ENCODE measurements around the gene UBE2O. TPM values are rescaled to one million over a fixed set of nuclear protein-coding genes. Genes with fewer than 3 reads are reported as not detected.

Gene UBE2O
- total RNA-seq, 1 donor from 2014 or later = 30.3 TPM

DNA sequence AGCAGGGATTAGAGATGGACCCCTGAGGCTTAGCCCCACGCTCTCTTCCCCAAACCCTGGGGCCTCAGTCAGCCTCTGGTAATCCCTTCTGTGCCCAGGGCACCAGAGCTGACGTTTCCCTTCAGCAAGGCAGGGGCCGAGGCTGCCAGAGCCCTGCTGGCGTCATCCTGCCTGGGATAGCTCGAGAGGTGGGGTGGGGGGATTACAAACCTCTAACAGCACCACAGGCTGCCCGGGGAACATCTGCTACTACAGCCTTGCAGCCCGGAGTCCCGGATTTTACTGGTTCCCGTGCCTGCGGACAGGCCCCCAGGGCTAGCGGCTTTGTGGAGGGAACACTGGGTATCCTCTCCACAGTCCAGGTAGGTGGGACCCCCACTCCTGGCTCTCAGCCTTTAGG, 14.4 kb upstream of the UBE2O start, which contains the start of gene AANAT:
Gene AANAT, plus strand, starts transcription at position 238 of the 400 bp plus-strand sequence. CDS start 1,144 bp downstream, outside the sequence.
- DNase-seq (ENCODE audit: low spot score) = no peak

DNA sequence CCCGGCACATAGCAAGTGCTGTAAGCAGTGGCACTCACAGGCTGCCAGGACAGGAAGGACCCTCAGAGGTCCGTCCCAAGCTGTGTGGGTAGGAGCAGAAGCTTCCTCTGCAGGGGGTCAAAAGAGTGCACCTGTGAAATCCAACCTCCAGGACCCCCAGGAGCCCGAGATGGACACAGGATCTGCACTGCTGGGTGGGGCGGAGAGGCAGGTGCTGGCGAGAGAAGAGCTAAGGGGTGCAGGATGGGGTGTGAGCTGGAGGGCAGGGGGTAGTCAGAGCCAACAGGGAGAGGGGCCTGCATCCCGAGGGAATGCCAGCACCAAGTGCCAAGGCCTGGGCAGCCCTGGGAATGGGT, 13.8 kb upstream of the UBE2O start:
- DNase-seq (ENCODE audit: low spot score) = no peak

DNA sequence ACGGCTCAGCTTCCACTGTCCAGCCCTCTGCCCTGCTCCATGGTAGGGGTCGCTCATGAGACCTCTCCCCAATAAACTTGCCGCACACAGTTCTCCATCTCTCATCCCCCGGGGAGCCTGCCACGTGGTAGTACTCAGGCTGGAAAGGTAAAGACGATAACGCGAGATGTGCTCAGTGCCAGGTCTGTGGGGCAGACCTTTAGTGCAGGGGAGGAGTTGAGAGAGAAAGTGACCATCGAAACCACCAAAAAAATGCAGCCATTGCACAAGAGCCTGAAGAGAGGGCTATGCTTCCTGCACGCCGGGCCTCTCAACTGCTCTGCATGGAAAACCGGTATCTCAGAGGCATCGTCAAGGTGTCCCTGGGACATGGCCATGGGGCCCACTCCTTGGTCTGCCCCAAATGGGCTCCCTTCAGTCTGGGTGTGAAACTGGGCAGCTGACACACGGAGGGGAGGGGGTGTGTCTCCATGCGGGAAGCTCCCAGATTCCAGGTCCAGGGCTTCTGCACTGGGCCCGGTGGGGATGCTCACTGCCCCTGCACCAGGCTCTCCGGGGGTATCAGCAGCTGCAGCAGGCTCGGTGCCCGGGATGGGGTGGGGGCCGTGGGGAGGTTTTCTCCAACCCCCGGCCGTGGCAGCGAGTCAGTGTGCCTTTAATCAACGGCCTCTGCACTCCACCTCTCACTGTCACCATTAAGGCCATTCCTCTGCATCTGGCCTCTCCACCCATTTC, 9.8 kb upstream of the UBE2O start:
- no peak for DNase-seq (ENCODE audit: low spot score)

DNA sequence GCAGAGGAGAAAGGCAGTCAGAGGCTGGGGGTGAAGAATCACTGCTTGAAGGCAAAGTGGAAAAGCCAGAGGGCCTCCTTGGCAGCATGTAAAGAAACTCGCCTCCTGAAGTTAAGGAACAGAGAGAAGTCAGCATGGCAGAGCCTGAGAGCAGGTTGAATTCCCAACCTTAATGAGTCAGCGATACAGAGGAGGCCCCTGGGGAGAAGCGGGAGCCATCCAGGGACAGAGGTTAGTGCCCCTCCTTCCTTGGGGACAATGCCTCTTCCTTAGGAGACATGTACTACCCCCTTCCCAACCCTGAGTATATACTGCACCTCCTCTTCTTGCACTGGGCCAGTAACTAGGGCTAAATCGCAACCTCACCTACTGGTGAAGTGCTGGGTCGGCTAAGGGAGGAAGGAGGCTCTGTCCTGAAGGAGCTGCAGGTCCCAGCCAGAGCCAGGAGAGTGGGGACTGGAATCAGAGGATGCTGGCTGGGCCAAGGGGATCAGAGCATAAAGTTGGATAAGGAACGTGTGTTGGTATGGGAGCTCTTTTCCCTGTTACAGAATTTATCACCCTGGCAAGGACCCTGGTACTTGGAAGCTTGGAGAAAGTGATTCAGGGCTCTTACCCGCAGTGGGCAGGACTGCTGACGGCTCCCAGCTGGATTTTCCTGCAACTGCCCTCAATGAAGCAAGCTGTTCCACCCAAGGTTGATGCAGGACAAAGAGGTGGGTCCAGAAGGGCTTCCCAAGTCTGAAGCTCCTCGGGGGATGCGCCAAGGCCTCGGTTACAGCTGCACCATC, 9.0 kb upstream of the UBE2O start:
- no peak for DNase-seq (ENCODE audit: low spot score)

DNA sequence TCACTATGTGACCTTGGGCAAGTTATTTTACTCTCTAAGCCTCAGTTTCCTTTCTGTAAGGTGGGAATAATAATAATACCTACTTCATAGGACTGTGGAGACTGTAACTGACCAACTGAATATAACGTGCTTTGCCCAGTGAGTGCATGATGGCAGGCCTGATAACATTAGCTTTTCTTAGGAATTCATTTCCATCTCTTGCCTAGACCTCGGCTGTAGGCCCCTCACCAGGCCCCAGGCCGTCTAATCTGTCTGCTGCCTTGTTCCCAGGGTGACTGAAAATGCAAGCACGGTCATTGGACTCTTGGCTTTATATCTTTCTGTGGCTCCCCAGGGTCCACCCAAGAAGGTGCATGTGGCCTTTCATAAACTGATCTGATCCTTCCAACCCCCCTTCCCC, 6.7 kb upstream of the UBE2O start:
- DNase-seq (ENCODE audit: low spot score) = no peak

DNA sequence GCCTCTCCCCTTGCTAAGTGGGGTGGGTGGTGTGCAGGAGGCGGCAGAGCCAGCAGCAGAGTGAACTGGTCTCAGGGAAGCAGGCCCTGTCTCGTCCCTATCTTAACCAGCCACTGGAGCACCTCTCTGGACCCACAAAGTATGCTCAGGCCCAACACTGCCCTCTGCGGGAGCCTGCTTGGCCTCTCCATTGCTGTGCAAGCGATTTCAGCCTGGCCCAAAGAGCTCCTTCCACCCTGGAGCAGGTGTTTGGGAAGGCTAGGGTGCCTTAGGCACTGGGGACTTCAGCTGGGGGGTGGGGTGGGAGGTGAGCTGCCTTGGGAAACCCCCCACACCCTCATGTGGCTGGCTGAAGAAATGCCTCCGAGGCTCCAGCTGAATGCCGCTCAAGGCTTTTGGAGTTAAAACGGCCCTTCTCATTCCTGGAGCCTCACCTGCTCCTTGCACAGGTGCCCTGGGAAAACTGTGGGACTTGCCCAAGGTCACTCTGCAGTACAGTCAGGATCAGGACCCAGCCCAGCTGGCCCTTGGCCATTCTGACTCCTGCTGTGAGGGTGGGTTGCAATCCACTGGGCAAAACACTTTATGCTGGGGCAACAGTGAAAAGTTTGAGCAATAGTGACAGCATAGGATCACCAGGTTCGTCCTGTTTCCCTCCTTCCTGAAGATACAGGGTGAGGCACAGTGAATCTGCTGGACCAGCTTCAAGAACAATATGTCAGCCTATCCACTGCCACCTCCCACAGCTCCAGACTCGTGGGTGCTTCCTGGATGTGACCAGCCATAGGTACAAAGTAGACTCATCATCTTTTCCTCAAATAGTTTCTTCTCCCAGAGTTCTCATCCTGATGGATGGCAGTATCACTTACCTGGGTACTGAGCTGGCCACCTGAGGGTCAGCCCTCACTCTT, 5.9 kb upstream of the UBE2O start:
- DNase-seq (ENCODE audit: low spot score) = no peak

DNA sequence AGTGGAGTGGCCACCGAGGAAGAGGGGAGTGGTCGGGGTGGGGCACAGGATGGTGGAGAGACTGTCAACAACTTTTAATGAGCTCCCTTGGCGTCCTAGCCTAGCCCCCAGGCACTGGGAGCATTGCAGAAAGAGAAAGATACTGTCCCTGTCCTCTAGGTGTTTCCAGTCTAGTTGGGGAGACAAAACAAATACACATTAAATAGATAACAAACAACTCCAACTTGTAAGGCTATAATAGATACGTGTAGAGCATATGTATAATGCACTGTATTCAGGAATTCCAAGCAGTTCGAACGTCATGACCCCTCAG, 435 bp upstream of the UBE2O start:
- no peak for DNase-seq (ENCODE audit: low spot score)

DNA sequence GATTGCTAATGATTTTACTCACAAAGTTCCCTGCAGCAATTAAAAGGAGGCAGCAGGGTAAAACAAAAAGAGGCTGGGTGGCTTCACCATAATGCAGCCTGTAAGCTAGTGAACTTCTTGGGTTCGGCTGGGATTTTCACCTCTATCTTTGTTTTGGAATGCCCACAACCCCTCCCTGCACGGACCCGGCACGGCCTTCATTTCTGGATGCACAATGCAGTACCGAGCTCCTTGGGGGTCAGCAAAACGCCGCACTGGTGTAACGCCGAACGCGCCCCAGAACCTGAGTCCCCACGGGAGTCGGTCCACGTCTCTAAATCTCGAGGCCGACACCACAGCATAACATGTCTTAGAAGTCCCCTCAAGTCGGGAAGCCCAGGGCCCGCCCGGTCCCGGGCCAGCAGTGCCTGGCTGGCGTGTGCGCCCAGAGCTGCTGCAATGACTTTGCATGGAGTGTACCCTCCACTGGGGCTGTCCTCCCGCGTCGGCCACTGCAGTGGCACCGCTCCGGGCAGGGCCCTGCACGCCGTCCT, 759 bp downstream of the UBE2O start:
- DNase-seq (ENCODE audit: low spot score) = no peak

DNA sequence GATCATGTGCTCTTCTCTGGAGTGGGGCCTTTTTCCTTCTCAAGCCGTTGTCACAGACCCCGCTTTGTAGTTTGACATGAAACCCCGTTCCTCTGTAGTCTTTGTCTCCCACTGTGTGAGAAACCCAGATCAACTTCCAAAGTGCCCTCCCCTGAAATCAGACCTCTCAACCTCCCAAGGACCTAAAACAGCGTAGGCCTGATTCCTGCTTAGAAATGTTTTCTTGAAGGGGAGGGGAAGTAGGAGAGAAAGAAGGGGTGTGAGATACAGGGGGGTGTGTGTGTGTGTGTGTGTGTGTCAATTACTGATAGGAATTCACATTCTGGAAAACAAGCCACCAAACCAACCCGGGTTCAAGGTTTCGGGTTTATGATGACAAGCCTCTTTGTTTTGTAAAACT, 1.4 kb downstream of the UBE2O start:
- no peak for DNase-seq (ENCODE audit: low spot score)

DNA sequence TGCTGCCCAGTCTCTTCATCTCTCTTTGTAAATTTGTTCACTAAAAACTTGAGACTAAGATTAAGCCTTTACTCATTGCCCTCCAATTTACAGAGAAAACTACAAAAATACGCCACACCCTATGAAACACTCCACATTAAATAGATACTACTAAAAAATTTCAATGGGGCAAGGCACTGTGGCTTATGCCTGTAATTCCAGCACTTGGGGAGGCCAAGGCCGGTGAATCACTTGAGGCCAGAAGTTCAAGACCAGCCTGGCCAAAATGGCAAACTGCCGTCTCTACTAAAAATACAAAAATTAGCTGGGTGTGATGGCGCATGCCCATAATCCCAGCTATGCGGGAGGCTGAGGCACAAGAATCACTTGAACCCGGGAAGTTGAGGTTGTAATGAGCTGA, 3.8 kb downstream of the UBE2O start:
- no peak for DNase-seq (ENCODE audit: low spot score)

DNA sequence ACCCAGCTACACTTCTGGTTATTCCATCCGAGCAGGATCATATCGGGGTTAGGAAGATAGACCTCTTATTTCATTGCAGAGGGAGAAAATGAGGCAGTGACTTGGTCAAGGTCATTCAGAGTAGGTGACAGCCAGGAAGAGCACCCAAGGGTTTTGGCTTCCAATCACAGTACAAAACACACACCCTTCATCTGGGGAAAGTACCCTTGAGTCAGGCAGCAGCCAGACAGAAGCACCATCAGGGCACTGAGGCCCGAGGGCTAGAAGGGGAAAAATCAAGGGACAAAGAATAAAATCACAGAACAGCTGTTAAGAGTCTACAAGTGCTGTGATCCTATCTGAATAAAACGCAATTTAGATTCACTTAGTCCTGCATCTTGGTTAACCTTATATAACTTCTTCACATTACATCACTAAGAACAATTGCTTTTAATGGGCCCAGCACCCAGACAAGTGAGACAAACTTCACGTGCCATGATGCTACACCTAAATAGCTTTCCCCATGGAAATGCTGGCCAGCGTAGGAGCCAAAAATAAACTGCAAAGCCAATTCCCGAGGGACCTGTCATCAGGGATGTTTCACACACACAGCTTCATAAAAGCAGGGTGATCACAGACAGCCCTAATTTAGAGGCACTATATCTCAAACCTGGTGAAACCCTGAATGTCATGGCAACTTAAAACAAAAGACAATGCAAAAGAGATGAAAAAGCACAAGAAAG, 4.9 kb downstream of the UBE2O start:
- no peak for DNase-seq (ENCODE audit: low spot score)

DNA sequence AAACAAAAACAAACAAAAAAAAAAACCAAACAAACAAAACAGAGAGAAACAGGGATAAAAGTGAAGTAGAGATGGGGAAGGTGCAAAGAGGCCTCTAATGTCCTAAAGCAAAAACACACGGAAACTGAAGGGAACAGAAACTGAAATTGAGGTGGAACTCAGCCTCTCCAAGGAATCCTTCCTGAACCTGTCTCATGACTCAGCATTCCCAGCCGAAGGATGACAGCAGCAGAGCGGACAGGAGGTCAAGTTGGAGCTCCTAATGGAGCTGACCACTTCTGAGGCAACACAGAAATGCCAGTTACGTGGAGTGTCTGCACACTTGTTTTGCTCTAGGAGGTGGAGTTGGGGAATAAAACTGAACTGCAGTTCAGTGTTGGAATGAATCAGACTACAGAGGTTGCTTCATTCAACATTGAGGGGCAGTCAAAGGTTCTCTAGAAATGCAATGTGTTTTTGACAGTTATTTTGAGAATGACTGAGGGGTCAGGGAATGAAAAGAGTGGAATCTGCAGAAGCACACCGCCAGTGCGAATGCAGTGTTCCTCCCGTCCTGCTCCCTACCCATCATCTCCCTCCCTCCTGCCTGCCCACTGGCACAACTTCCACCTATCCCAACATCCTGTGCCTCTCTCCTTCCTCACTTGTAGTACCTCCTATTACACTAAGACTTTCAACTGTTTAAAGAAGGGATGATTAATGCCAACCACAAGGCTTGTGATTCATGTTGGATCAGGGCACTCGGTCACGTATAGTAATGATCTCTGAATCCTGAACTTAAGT, 6.3 kb downstream of the UBE2O start:
- DNase-seq (ENCODE audit: low spot score) = no peak

DNA sequence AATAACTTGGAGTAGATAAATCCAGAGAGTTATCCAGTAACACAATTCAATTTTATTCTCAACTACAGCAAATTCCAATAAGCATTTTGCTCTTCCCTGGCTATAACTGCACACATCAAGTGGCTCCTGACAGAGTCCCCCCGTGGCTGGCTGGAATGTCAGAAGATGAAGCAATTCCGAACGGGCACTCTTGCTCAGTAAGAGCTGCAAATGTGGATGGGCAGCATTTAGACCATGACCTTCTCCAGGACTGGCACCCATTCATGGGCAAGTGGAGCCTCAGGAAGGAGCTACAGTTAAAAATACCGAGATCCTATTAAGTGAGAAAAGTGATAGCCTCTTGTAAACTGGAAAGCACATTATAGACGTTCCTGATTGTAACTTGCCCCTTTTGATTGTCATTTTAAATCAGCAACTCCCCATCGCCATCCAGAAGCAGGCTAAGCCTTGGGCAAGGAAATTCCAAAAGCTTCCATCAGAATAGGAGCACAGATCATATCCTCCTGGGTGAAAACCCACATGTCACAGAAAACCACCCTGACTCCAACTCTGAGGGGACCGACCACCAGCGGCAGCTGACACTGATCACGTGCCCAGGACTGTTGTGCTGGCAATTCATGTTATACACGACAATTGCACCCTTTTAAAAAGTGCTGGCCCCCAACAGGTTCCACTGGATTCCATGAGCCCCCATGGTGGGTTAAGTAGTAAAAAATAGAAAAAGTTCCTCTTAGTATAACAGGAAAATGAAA, 7.1 kb downstream of the UBE2O start:
- DNase-seq (ENCODE audit: low spot score) = no peak

DNA sequence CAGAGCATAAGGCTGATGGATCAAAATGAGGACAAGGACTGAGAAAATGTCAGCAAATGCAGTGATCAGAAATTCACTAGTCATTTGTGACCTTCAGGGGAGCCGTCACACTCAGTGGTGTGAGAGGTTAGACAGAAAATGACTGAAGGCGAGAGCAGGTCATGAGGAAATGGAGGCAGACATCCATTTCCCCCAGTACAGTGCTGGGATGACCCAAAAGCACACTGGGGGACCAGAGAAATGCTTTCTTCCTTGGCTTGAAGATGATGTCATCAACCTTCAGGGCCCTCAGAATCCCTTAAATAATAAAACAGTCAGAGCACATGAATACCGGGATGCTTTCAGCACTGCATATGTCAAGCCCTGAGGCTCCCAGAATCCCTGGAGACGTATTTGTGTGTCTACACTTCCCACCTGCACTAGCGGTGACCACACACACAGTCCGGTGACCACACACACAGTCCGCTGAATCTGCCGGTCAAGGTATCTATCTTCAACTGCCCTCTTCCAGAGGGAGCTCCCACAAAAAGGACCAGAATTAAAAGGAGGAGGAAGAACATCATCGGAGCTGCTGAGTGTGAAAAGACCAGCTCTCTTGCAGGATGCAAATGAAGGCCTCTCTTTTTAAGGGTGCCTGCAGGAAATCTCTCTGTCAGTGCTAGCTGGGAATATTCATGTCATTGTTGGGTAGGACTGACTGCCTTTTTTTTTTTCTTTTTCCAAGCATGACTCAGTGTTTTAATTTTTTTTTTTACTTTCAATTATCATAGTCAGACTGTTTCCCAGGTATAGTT, 8.2 kb downstream of the UBE2O start:
- DNase-seq (ENCODE audit: low spot score) = no peak

DNA sequence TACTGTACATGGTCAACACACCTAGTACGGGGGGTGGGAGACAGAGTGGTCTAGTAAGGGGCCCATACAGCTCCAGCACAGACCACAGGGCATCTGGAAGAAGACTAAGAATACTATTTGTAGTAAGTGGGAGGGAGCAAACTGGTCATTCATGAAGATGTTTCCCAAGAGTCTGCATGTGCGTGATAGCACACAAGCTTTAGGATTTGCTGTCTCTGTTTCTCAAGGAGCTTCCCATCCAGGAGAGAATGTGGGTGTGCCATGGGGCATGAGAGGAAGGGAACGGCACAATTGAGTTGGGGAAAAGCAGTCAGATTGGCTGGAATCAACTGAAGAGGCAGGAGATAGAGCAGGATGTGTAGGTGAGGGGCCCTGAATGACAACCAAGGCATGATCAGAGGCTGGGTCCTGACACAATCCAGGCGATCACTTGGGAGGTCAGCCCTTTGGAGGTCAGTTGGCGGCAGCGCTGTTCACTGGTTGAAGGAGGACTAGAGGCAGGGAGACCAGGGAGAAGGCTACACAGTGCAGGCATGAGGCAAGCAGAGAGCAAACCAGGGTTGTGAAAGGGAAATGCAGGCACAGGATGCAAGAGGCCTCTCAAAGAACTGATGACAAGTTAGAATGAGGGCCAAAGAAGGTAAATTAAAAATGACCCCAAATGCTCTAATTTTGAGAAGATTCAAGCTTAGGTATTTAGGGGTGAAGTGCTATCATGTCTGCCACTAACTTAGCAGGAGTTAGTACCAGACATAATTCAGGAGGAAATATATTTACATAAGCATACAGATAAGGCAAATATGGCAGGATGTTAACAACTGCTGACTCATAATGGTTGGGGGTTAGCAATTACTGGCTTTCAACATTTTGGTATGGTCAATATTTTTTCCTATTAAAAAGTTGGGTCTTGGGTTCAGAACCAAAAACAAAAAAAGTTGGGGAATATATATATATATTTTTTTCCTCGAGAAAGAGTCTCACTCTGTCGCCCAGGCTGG, 10.3 kb downstream of the UBE2O start:
- DNase-seq (ENCODE audit: low spot score) = no peak

DNA sequence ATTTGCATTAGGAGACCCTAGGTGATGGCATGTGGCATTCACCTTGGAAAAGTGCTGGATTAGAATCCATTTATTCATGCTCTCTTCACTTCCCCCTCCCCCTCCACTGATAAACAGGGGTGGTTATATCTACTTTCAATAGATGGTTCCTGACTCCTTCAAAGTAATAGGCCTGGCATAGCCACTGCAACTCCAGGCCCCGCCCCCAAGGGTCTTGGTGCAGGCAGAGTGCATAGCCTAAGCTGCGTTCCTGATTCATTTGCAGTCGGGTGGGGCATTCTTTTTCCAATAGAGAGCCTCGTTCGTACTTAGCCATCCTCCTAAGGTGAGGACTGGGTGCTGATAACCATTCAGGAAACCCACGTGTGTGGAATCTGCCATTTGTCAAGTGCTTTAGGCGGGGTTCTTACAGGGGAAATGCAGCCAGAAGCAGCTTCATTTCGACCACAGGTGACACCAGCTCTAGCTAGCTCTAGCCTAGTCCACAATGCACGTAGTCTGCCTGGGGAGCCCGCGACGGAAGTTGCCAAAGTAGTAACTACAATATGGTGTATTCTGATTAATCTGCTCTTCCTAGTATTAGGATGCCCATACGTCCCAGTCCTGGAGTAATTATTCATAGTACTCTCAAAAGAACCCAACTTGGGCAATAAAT, 11.1 kb downstream of the UBE2O start:
- DNase-seq (ENCODE audit: low spot score) = no peak

DNA sequence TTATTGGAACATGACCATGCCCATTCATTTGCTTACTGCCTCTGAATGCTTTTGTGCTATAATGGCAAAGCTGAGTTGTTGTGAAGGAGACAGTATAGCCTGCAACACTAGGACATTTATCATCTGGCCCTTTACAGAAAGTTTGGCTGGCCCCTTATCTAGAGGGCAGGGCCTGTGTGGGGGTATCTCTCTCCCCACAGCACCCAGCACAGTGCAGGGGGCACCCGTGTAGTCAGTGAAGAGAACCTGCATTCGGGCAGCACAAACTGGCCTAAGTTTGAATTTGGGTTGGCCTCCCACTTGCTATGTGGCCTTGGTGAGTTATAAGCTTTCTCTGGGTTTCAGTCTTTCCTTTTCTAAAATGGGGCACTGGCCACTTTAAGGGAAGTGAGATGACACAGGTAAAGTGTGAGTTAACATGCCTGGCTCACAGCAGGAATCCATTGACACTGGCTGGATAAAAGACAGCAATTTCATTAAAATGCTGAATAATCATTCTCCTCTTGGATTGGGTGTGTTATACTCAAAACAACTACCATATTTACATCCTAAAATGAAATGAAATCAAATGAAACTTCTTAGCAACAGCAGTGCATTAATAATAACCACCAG, 12.1 kb downstream of the UBE2O start:
- DNase-seq (ENCODE audit: low spot score) = no peak
